HG02973 (cell line): ENCODE measurements around the gene ST6GAL2.

ENCODE experiments used
- ATAC-seq: cut with Tn5 transposase; IDR thresholded peaks from one replicate; pipeline ENCODE4 v1.9.1; 2021; ENCODE audit warnings: moderate library complexity; ENCODE audit not compliant: unreplicated experiment

The ST6GAL2 gene

GRCh38 chr2:106831241-106831640, 54.7 kb downstream of the ST6GAL2 start:
- ATAC-seq = no peak

GRCh38 chr2:106830191-106830590, 55.8 kb downstream of the ST6GAL2 start:
- ATAC-seq = no peak

GRCh38 chr2:106828119-106828518, 57.8 kb downstream of the ST6GAL2 start:
- ATAC-seq = no peak

GRCh38 chr2:106827158-106827557, 58.8 kb downstream of the ST6GAL2 start:
- no peak for ATAC-seq

GRCh38 chr2:106825161-106825560, 60.8 kb downstream of the ST6GAL2 start:
- no peak for ATAC-seq

GRCh38 chr2:106816974-106817373, 69.0 kb downstream of the ST6GAL2 start:
- ATAC-seq = no peak

GRCh38 chr2:106812841-106813240, 73.1 kb downstream of the ST6GAL2 start:
- ATAC-seq = no peak

- ATAC-seq = no peak
Measured at GRCh38 chr2:106812383-106812782, 73.6 kb downstream of the ST6GAL2 start.

- no peak for ATAC-seq
Measured at GRCh38 chr2:106805716-106806115, 80.3 kb downstream of the ST6GAL2 start.

- ATAC-seq = no peak
Measured at GRCh38 chr2:106804161-106804560, 81.8 kb downstream of the ST6GAL2 start.

GRCh38 chr2:106800976-106801655, 84.9 kb downstream of the ST6GAL2 start:
- ATAC-seq = no peak

- no peak for ATAC-seq
Measured at GRCh38 chr2:106800180-106800579, 85.8 kb downstream of the ST6GAL2 start.

- no peak for ATAC-seq
Measured at GRCh38 chr2:106798826-106799552, 87.0 kb downstream of the ST6GAL2 start.

GRCh38 chr2:106797494-106797893, 88.5 kb downstream of the ST6GAL2 start:
- ATAC-seq = no peak

GRCh38 chr2:106792671-106793070, 93.3 kb downstream of the ST6GAL2 start:
- ATAC-seq = no peak

- no peak for ATAC-seq
Measured at GRCh38 chr2:106789185-106789584, 96.8 kb downstream of the ST6GAL2 start.

- ATAC-seq = no peak
Measured at GRCh38 chr2:106782681-106783080, 103.3 kb downstream of the ST6GAL2 start.

- no peak for ATAC-seq
Measured at GRCh38 chr2:106781196-106781595, 104.8 kb downstream of the ST6GAL2 start.

GRCh38 chr2:106771811-106772210, 114.2 kb downstream of the ST6GAL2 start:
- no peak for ATAC-seq

GRCh38 chr2:106770986-106771385, 115.0 kb downstream of the ST6GAL2 start:
- ATAC-seq = no peak

- no peak for ATAC-seq
Measured at GRCh38 chr2:106764614-106765013, 121.4 kb downstream of the ST6GAL2 start.

- no peak for ATAC-seq
Measured at GRCh38 chr2:106759966-106760365, 126.0 kb downstream of the ST6GAL2 start.
